GM12892 (cell line): ENCODE measurements around the gene TMEM232.

Experiments
- POLR2A ChIP-seq: IDR thresholded peaks from 2 replicates; pipeline ENCODE4 v1.6.1; 2011; ENCODE audit warnings: low read depth, low read length, control low read depth
- POLR2AphosphoS5 ChIP-seq: IDR thresholded peaks from 2 replicates; pipeline ENCODE4 v1.6.1; 2011; ENCODE audit warnings: low read depth, low read length, control low read depth

DNA sequence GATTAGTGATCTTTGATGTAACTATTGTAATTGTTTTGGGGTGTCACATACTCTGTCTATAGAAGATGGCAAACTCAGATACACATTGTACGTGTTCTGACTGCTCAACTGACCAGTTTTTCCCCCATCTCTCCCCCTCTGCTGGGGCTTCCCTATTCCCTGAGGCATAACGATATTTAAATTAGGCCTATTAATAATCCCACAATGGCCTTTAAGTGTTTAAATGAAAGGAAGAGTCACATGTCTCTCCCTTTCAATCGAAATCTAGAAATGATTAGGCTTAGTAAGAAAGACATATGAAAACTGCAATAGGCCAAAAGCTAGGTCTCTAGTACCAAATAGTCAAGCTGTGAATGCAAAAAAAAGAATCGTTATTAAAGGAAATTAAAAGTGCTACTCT is 265.6 kb downstream of the TMEM232 start:
- no peak for TF ChIP-seq POLR2AphosphoS5
- no peak for TF ChIP-seq POLR2A
